GM18873 (cell line): ENCODE measurements around the gene GPC3.
"Not testable (repeated sequence)": the region's sequence is repeated elsewhere in the genome, so short reads cannot be mapped to it uniquely, and the experiment has no call there.

Experiments used
- ATAC-seq: cut with Tn5 transposase; IDR thresholded peaks from one replicate; pipeline ENCODE4 v1.9.1; 2021; ENCODE audit warnings: mild to moderate bottlenecking, moderate library complexity, moderate number of reproducible peaks; ENCODE audit not compliant: unreplicated experiment, low FRiP score

GPC3 gene

DNA sequence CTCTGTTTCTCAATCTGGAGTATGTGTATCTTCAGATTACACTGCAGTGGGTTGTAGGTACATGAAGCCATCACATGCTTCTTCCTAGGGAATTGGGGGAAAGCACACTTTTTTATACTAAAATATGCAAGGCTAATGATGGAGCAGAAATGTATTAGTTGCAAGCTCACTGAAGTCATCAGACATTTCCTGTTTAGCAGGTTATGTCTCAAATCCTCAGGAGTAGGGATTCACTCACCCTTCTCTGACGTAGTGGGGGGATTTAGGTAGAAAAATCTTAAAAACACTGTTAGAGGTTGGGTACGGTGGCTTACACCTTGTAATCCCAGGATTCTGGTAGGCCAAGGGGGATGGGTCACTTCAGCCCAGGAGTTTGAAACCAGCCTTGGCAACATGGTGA, 441.7 kb downstream of the GPC3 start:
- ATAC-seq, result no peak

- no peak for ATAC-seq
These were observed 442.9 kb downstream of the GPC3 start for GRCh38 chrX:133542476-133542875.

DNA sequence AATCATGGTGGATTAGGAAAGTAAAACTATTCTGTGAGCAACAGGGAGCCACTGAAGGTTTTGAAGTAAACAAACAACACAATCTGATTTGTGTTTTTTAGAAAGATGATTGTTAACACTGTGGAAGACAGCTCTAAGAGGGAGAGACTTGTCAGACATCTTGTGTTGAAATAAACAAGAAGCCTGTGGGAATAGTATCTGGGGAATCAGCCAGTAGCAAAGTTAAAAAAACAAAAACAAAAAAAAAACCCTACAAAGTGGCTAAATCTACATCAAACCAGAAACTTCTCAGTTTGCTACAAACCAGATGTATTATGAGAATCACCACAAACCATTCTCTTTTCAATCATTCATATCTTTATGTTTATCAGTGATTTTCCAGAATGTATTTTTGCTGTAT, 444.4 kb downstream of the GPC3 start:
- no peak for ATAC-seq

GRCh38 chrX:133538148-133538547, 447.2 kb downstream of the GPC3 start:
- ATAC-seq, result no peak

- ATAC-seq, result no peak
These were observed 448.3 kb downstream of the GPC3 start for GRCh38 chrX:133537142-133537541.

GRCh38 chrX:133535066-133535465, 450.3 kb downstream of the GPC3 start:
- no peak for ATAC-seq

- ATAC-seq, result no peak
These were observed 451.2 kb downstream of the GPC3 start for GRCh38 chrX:133534172-133534571.

DNA sequence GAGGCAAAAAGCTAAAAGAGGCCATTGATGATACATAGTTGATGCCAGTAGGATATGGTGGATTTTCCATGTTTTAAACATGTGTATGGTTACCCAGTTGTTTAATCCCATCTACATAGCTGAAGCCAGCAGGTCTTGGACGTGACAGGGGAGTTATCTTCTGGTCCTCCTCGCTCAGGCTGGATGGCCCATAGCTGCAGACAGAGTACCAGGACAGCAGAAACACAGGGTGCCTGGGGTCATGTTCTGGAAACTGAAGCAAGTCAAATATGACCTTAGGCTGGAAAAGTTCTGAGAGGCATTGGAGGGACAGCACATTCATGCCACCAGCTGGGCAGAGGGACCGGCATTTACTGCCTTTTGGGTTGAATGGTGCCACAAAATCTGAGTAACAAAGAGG, 452.1 kb downstream of the GPC3 start:
- no peak for ATAC-seq

GRCh38 chrX:133530960-133531359, 454.4 kb downstream of the GPC3 start:
- ATAC-seq, result no peak

DNA sequence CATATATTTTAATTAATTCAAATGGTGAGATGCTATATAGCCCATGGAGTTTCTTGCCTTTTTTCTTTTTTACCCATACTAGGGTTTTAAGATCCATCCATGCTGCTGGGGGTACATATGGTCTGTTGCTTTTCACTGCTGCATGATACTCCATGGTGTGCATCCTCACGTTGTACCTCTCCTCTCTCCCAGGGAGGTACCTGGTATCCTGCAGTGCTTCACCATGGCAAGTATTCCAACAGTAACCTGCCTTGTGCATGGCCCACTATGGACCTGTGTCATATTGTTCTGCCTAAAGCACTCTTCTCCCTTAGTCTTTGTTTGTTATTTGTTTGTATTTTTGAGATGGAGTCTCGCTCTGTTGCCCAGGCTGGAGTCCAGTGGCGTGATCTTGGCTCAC, 455.8 kb downstream of the GPC3 start:
- ATAC-seq, result no peak

- no peak for ATAC-seq
These were observed 457.6 kb downstream of the GPC3 start for GRCh38 chrX:133527825-133528224.

DNA sequence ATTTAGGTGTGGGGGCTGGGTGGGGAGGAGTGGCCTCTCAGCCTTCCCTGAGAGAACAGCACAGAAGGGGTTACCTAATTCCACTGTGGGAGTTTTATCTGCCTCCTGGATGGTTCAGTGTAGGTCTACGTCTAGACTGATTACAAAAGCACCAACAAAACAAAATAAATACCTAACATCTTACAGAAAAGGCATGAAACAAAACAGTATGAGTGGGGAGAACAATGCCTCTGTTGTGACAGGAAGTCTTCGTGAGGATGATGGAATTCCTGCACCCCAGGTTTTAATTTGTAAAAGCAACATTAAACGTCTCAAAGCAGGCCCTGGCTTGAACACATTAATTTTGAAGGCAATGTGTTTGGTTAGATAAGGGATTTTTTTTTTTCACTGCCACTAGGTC, 458.0 kb downstream of the GPC3 start:
- no peak for ATAC-seq

DNA sequence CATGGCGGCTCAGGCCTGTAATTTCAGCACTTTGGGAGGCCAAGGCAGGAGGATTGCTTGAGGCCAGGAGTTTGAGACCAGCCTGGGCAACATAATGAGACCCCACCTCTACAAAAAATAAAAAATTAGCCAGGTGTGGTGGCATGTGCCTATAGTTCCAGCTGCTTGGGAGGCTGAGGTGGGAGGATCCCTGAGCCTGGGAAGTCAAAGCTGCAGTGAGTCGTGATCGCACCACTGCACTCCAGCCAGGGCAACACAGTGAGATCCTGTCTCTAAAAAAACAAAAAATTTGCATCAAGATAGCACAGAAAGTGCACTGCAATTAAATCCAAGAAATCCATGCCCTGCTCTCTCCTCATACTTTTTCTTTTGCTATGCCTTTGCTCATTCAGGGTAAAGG, 458.6 kb downstream of the GPC3 start:
- not testable (repeated sequence) for ATAC-seq

DNA sequence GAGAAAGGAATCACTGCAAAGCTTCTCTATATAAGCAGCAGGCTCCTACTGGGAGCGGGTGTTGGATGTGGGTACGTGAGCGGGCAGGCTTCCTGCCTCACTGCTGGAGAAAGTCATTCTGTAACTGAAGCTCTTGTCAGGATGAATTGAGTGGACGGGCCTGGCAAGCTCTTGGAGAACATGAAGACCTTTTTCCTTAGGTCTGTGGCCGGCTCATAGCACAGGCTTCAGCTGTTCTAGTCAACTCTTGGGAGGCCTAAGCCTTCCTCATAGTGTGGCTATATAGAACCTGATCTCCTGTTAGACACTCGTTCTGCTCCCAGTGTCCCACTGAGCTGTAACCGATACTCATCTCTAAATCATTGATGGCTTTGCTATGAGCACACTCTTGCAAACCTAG, 461.9 kb downstream of the GPC3 start:
- no peak for ATAC-seq

- ATAC-seq, result no peak
These were observed 462.3 kb downstream of the GPC3 start for GRCh38 chrX:133523081-133523487.

GRCh38 chrX:133516686-133517085, 468.7 kb downstream of the GPC3 start:
- ATAC-seq, result no peak

DNA sequence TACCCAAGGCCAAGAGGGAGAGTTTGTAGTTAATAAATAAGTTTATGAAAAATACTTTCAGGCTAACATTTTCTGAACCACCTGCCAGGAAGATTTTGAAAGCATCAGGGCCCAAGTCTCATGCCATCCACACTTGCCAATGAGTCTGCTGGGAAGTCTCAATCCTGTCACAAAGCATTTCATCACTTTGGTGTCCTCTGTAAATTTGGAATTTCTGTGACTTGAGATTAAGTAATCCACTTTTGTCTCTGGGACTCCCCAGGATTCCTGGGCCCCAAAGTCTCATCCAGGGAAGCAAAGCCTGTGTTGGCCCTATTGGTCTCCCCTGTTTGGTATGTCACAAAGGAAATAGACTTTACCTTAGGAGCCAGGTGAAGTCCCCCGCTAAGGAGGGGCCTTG, 470.9 kb downstream of the GPC3 start:
- no peak for ATAC-seq

DNA sequence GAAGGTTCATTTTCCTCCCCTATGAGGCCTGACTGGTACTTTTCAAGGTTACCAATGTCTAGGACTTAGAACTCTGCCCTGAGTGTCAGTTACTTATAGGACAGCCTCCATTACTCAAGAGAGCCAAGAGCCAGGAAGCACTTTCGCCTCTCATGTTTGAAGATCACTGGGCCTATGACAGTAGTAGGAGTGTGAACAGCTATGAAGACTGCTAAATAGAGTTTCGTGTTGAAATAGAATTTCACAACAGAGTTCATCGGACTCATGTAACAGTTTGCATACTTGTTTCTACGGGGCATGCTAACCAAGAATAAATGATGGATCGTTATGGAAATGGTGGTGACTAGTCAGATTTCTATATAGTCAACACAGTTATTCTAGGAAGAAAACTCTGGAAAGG, 472.3 kb downstream of the GPC3 start:
- no peak for ATAC-seq

DNA sequence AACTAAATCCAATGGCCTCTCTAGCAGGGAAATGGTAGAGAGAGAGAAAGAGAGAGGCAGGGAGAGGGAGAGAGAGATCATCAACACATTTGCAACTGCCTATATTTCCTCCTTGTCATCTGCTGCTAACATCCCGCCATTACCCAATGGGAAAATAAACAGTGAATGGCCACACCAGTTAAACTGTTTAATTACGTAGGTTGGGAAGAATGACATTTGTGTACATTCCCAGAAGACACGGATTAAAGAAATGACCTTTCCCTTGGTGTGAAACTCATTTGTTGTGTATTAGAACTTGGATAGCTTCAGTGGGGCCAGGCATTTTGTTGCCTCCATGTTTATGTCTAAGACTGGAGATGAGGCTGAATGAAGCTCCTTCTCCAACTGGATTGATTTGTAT, 474.4 kb downstream of the GPC3 start:
- no peak for ATAC-seq

GRCh38 chrX:133497356-133497755, 488.0 kb downstream of the GPC3 start:
- ATAC-seq, result no peak

GRCh38 chrX:133495464-133496391, 489.7 kb downstream of the GPC3 start:
- no peak for ATAC-seq

GRCh38 chrX:133493366-133493765, 492.0 kb downstream of the GPC3 start:
- ATAC-seq, result no peak
